Measurements from ENCODE around the gene REC114. TPM values are rescaled to one million over a fixed set of nuclear protein-coding genes. Genes with fewer than 3 reads are reported as not detected.

REC114 gene
- total and polyA plus RNA-seq, 2 experiments from 2014 or later, result not detected

DNA sequence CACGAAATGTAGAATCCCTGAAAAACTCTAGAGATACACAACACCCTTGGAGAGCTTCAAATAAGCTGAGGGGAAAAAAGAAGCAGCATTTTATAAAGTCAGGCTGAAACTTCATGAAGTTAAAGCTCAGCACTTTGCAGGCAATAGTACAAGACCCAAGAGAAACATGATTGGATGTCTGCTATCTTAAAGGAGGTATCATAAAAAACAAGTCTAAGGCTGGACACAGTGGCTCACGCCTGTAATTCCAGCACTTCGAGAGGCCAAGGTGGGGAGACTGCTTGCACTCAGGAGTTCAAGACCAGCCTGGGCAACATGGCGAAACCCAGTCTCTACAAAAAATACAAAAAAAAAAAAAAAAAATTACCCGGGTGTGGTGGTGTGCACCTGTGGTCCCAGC, 147.3 kb downstream of the REC114 start:
- Histone ChIP-seq H3K4me2 (no peak overlapping the region), H3K4me1 (ENCODE audit: insufficient read depth) (peaks cover 8% of the 10 kb centered on the region; the same call in 1 of the 2 replicates), H3K27me3 (ENCODE audit: insufficient read depth) (no peaks in the 10 kb centered on the region), H2AFZ (no peak overlapping the region), H3K36me3 (ENCODE audit: insufficient read depth) (peaks cover 14% of the 10 kb centered on the region), H3K79me2 (replicated peaks; ENCODE audit: insufficient read depth) (peaks cover 54% of the 10 kb centered on the region), H3K9me2 (ENCODE audit: insufficient read depth) (no peaks in the 10 kb centered on the region), H4K20me1 (replicated peaks; ENCODE audit: insufficient read depth) (peaks cover 41% of the 10 kb centered on the region), H3K4me3 (no peak overlapping the region), H3K27ac (ENCODE audit: low read depth) (no peak overlapping the region), H3F3A (replicated peaks; ENCODE audit: low read depth) (0 out of 2 replicates have a peak, but pooled peaks cover 2% of the 10 kb centered on the region)
- Mint-ChIP-seq H3K36me3 (ENCODE audit: low read depth) (peaks cover 44% of the 10 kb centered on the region), H3K27me3 (ENCODE audit: insufficient read depth, low read depth, poor library complexity) (no peaks in the 10 kb centered on the region), H3K9me3 (no peaks in the 10 kb centered on the region), H3K4me3 (no peak overlapping the region), H3K27ac (no peak overlapping the region), H3K4me1 (peaks cover 9% of the 10 kb centered on the region)
- TF ChIP-seq EZH2 (IDR thresholded peaks at IDR 0.05; ENCODE audit: low read depth, unreplicated experiment) (no peak), ZNF462 (CRISPR knock-in tag; IDR thresholded peaks at IDR 0.05) (no peak)
- ATAC-seq (no peak), DNase-seq (ENCODE audit: low spot score) (no peak)

GRCh38 chr15:73593304-73594074, 150.5 kb downstream of the REC114 start:
- no peak overlapping the region for H3K27ac ChIP-seq (ENCODE audit: low read depth)
- H3K4me1 ChIP-seq (ENCODE audit: insufficient read depth), result peaks cover 31% of the 10 kb centered on the region
- no peaks in the 10 kb centered on the region for H3K27me3 ChIP-seq (ENCODE audit: insufficient read depth)
- ATAC-seq, result no peak
- no peak for DNase-seq (ENCODE audit: low spot score)
- Mint-ChIP-seq H3K27me3 (ENCODE audit: insufficient read depth, low read depth, poor library complexity) (peaks cover 2% of the 10 kb centered on the region), H3K4me3 (no peak overlapping the region), H3K9me3 (no peaks in the 10 kb centered on the region), H3K36me3 (ENCODE audit: low read depth) (peaks cover 22% of the 10 kb centered on the region), H3K27ac (peak overlapping the region; percentile 60), H3K4me1 (peaks cover 40% of the 10 kb centered on the region)
- no peak overlapping the region for H3K4me3 ChIP-seq
- no peaks in the 10 kb centered on the region for H3K9me2 ChIP-seq (ENCODE audit: insufficient read depth)
- H3K79me2 ChIP-seq (replicated peaks; ENCODE audit: insufficient read depth), result peaks cover 84% of the 10 kb centered on the region
- no peaks in the 10 kb centered on the region for H3F3A ChIP-seq (replicated peaks; ENCODE audit: low read depth)
- no peak overlapping the region for H2AFZ ChIP-seq
- H4K20me1 ChIP-seq (replicated peaks; ENCODE audit: insufficient read depth), result peaks cover 58% of the 10 kb centered on the region
- H3K36me3 ChIP-seq (ENCODE audit: insufficient read depth), result peaks cover 13% of the 10 kb centered on the region
- no peak overlapping the region for H3K4me2 ChIP-seq
- TF ChIP-seq ETS1 (IDR thresholded peaks at IDR 0.05) (no peak), POLR2AphosphoS5 (IDR thresholded peaks at IDR 0.05; ENCODE audit: low read depth) (no peak), CREB1 (CRISPR knock-in tag; IDR thresholded peaks at IDR 0.05; ENCODE audit: low read depth) (no peak), STAT1 (IDR thresholded peaks at IDR 0.05; ENCODE audit: unreplicated experiment) (no peak), EZH2 (IDR thresholded peaks at IDR 0.05; ENCODE audit: low read depth, unreplicated experiment) (no peak), JUNB (IDR thresholded peaks at IDR 0.05; ENCODE audit: unreplicated experiment) (no peak), NANOG (IDR thresholded peaks at IDR 0.05; ENCODE audit: borderline replicate concordance) (no peak), ZNF331 (CRISPR knock-in tag; IDR thresholded peaks at IDR 0.05; ENCODE audit: low read depth) (no peak)
- TF ChIP-seq, protein P1, sequence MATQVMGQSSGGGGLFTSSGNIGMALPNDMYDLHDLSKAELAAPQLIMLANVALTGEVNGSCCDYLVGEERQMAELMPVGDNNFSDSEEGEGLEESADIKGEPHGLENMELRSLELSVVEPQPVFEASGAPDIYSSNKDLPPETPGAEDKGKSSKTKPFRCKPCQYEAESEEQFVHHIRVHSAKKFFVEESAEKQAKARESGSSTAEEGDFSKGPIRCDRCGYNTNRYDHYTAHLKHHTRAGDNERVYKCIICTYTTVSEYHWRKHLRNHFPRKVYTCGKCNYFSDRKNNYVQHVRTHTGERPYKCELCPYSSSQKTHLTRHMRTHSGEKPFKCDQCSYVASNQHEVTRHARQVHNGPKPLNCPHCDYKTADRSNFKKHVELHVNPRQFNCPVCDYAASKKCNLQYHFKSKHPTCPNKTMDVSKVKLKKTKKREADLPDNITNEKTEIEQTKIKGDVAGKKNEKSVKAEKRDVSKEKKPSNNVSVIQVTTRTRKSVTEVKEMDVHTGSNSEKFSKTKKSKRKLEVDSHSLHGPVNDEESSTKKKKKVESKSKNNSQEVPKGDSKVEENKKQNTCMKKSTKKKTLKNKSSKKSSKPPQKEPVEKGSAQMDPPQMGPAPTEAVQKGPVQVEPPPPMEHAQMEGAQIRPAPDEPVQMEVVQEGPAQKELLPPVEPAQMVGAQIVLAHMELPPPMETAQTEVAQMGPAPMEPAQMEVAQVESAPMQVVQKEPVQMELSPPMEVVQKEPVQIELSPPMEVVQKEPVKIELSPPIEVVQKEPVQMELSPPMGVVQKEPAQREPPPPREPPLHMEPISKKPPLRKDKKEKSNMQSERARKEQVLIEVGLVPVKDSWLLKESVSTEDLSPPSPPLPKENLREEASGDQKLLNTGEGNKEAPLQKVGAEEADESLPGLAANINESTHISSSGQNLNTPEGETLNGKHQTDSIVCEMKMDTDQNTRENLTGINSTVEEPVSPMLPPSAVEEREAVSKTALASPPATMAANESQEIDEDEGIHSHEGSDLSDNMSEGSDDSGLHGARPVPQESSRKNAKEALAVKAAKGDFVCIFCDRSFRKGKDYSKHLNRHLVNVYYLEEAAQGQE (IDR thresholded peaks at IDR 0.05; ENCODE audit: unreplicated experiment), result no peak
